Astrocyte (in vitro differentiated cells and primary cell): ENCODE data around the gene TNFAIP2.

Experiments used
- EZH2 ChIP-seq: IDR thresholded peaks from 2 replicates; pipeline ENCODE4 v1.6.1; 2012; ENCODE audit warnings: mild to moderate bottlenecking, low read length, inconsistent platforms; ENCODE audit not compliant: insufficient read depth
- TF ChIP-seq, protein P1 (sequence below): IDR thresholded peaks from 2 replicates; pipeline ENCODE4 v1.5.1; 2011; ENCODE audit warnings: low read depth, mild to moderate bottlenecking, inconsistent platforms, low read length, moderate library complexity; ENCODE audit not compliant: insufficient read depth

DNA sequence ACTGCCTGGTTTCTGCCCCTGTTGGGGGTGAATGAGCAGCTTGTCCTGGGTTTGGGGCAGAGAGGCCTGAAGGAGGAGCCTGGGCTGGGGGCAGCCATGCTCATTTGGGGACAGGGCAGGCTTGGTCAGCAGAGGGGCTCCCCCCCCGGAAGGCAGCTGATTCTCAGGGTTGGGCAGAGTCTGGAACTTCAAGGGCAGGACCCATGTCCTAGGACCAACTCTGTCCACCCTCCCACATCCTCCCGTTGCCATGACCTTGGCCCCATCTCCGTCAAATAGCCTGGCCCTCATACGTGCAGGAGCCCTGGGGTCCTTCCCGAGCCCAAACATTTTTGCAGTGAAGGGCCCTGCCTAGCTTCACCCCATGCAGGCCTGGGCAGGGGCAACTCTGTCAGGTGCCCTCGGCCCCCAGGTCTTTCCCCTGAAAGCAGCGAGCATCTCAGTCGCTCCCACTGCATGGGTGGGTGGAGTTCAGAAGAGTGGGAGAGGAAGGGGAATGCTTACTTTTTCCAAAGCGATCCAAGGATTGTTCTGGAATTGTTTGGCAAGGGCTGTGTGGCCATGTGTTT is 32.6 kb downstream of the TNFAIP2 start:
- TF ChIP-seq, protein P1, sequence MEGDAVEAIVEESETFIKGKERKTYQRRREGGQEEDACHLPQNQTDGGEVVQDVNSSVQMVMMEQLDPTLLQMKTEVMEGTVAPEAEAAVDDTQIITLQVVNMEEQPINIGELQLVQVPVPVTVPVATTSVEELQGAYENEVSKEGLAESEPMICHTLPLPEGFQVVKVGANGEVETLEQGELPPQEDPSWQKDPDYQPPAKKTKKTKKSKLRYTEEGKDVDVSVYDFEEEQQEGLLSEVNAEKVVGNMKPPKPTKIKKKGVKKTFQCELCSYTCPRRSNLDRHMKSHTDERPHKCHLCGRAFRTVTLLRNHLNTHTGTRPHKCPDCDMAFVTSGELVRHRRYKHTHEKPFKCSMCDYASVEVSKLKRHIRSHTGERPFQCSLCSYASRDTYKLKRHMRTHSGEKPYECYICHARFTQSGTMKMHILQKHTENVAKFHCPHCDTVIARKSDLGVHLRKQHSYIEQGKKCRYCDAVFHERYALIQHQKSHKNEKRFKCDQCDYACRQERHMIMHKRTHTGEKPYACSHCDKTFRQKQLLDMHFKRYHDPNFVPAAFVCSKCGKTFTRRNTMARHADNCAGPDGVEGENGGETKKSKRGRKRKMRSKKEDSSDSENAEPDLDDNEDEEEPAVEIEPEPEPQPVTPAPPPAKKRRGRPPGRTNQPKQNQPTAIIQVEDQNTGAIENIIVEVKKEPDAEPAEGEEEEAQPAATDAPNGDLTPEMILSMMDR = no peak
- no peak for TF ChIP-seq EZH2
